Bronchial epithelial cell (primary cell): ENCODE data around the gene PHF11. TPM values are rescaled to one million over a fixed set of nuclear protein-coding genes. Genes with fewer than 3 reads are reported as not detected.

Experiments
- DNase-seq: peaks from one replicate; pipeline ENCODE4 v3.0.0-alpha.2; 2010; ENCODE audit warnings: low read depth
- FAIRE-seq: peaks from 2 replicates; lab custom pipeline; 2011; peaks lifted over from hg19 to GRCh38; lab: Jason Lieb, UNC
- H3K27me3 ChIP-seq: 2 replicates; pipeline ENCODE4 v1.5.1; 2011; ENCODE audit warnings: low read length; ENCODE audit not compliant: control insufficient read depth, insufficient read depth
- H3K36me3 ChIP-seq: 2 replicates; pipeline ENCODE4 v1.5.1; 2011; ENCODE audit warnings: low read length; ENCODE audit not compliant: control insufficient read depth, insufficient read depth
- H3K4me3 ChIP-seq: 2 replicates; pipeline ENCODE4 v1.5.1; 2011; ENCODE audit warnings: mild to moderate bottlenecking, low read depth, low read length, control low read depth
- total RNA-seq: library from RNA; depleted of rRNA; stranded (reverse); fragments of >200 nt; gene quantifications from 2 replicates; pipeline ENCODE4 v1.2.1, GENCODE V29; 2014
- TF ChIP-seq, protein P1 (sequence below): IDR thresholded peaks from 2 replicates; pipeline ENCODE4 v1.5.1; 2011; ENCODE audit warnings: mild to moderate bottlenecking, moderate library complexity, low read length, control low read depth, inconsistent platforms; ENCODE audit not compliant: insufficient read depth, severe bottlenecking

The PHF11 gene
- total RNA-seq, 1 donor from 2014 or later = 7.9 TPM

GRCh38 chr13:49453465-49453864 lies 42.3 kb upstream of the PHF11 start:
- Histone ChIP-seq H3K4me3 (no peak overlapping the region), H3K36me3 (no peaks in the 10 kb centered on the region), H3K27me3 (no peaks in the 10 kb centered on the region)
- no peak for FAIRE-seq
- TF ChIP-seq, protein P1, sequence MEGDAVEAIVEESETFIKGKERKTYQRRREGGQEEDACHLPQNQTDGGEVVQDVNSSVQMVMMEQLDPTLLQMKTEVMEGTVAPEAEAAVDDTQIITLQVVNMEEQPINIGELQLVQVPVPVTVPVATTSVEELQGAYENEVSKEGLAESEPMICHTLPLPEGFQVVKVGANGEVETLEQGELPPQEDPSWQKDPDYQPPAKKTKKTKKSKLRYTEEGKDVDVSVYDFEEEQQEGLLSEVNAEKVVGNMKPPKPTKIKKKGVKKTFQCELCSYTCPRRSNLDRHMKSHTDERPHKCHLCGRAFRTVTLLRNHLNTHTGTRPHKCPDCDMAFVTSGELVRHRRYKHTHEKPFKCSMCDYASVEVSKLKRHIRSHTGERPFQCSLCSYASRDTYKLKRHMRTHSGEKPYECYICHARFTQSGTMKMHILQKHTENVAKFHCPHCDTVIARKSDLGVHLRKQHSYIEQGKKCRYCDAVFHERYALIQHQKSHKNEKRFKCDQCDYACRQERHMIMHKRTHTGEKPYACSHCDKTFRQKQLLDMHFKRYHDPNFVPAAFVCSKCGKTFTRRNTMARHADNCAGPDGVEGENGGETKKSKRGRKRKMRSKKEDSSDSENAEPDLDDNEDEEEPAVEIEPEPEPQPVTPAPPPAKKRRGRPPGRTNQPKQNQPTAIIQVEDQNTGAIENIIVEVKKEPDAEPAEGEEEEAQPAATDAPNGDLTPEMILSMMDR = no peak
- DNase-seq = no peak

DNA sequence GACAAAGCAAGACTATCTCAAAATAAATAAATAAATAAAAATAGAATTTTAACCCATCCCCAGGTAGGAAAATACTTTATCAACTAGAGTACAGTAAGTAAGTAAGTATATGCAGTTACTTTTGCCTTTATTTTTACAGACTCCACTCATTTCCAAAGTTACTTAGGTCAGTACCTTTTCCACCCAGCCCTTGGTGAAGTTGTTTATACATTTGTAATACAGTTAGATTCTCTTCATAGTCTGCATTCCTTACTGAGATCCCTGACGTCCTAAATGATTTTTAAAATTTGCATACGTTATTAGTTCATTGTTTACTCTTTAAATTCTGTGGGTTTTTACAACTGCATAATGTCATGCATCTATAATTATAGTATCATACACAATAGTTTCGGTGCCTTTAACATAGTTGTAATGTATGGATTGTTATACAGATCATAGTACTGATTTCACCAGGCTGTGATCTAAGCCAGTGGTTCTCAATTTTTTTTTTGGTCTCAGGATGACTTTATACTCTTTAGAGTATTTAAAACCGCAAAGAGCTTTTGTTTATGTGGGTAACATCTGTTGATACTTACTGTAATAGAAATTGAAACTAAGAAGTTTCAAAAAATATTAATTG lies 41.3 kb upstream of the PHF11 start:
- no peaks in the 10 kb centered on the region for H3K27me3 ChIP-seq
- no peak for DNase-seq
- TF ChIP-seq, protein P1 = no peak
- no peaks in the 10 kb centered on the region for H3K36me3 ChIP-seq
- H3K4me3 ChIP-seq = no peak overlapping the region
- FAIRE-seq = no peak

- TF ChIP-seq, protein P1 = no peak
Measured at GRCh38 chr13:49455007-49455398, 40.8 kb upstream of the PHF11 start.

GRCh38 chr13:49456156-49456555 lies 39.6 kb upstream of the PHF11 start:
- Histone ChIP-seq H3K4me3 (no peak overlapping the region), H3K27me3 (no peaks in the 10 kb centered on the region), H3K36me3 (no peaks in the 10 kb centered on the region)
- TF ChIP-seq, protein P1 = no peak
- no peak for DNase-seq
- FAIRE-seq = no peak

More at GRCh38 chr13:49455007-49455398, 40.8 kb upstream of the PHF11 start:
- no peaks in the 10 kb centered on the region for H3K36me3 ChIP-seq
- H3K4me3 ChIP-seq = no peak overlapping the region
- DNase-seq (no peak), FAIRE-seq (no peak)
- H3K27me3 ChIP-seq = no peaks in the 10 kb centered on the region

DNA sequence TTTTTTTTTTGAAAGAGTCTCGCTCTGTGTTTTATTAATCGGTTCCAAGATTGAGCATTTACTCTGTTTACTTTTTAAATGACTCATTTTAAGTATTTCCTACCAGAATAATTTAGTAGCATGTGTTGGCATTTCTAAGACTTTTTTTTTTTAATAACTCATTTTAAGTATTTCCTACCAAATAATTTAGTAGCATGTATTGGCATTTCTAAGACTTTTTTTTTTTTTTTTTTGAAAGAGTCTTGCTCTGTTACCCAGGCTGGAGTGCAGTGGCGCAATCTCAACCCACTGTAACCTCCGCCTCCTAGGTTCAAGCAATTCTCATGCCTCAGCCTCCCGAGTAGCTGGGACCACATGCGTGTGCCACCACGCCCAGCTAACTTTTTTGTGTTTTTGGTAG lies 38.5 kb upstream of the PHF11 start:
- DNase-seq (peak; percentile 53), FAIRE-seq (no peak)
- Histone ChIP-seq H3K4me3 (no peak overlapping the region), H3K36me3 (peaks cover 2% of the 10 kb centered on the region), H3K27me3 (no peaks in the 10 kb centered on the region)
- TF ChIP-seq, protein P1 = no peak

DNA sequence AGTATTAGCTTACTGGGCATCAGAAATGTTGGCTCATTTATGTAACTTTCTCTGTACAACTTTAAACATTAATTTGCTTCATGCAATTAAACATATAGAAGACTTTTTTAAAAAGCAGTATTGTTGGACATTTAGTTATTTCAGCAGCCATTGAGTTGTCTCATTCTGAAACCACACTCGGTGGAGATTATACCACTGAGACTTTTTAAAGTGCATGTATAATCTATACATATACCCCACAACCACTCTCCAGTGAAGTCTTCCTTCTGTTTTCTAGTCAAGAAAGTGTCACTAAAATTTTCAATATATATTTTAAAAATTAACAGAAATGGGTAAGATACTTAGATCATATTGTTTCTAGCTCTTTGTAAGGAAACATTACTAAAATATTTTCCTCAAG lies 36.2 kb upstream of the PHF11 start:
- H3K36me3 ChIP-seq = peaks cover 2% of the 10 kb centered on the region
- DNase-seq (no peak), FAIRE-seq (no peak)
- TF ChIP-seq, protein P1 = no peak
- H3K27me3 ChIP-seq = no peaks in the 10 kb centered on the region
- no peak overlapping the region for H3K4me3 ChIP-seq
